ENCODE measurements around the gene RBM33.

RBM33 gene

DNA sequence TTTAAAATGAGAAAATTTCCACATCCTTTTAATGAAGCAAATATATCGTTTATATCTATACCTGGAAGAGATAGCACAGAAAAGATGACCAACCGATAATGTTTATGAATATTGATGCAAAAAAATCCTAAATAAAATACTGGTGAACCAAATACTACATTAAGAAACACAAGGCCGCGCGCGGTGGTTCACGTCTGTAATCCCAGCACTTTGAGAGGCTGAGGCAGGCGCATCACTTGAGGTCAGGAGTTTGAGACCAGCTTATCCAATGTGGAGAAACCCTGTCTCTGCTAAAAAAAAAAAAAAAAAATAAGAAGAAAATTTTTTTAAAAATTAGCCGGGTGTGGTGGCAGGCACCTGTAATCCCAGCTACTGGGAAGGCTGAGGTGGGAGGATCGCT is 142.0 kb downstream of the RBM33 start:
- DNase-seq, result no peak
- Mint-ChIP-seq H3K27ac (no peak overlapping the region), H3K36me3 (ENCODE audit: low read depth) (peaks cover 38% of the 10 kb centered on the region), H3K9me3 (peaks cover 5% of the 10 kb centered on the region), H3K27me3 (ENCODE audit: low read depth, poor library complexity) (peaks cover 48% of the 10 kb centered on the region), H3K4me3 (peak overlapping the region; percentile 71), H3K4me1 (peaks cover 7% of the 10 kb centered on the region)
- no peak for TF ChIP-seq CTCF (IDR thresholded peaks at IDR 0.05)

GRCh38 chr7:155787171-155787851 is 142.8 kb downstream of the RBM33 start:
- Mint-ChIP-seq H3K27me3 (ENCODE audit: low read depth, poor library complexity) (peaks cover 50% of the 10 kb centered on the region), H3K36me3 (ENCODE audit: low read depth) (peaks cover 29% of the 10 kb centered on the region), H3K27ac (no peak overlapping the region), H3K9me3 (peaks cover 9% of the 10 kb centered on the region), H3K4me3 (peak overlapping the region; percentile 76), H3K4me1 (peaks cover 6% of the 10 kb centered on the region)
- no peak for TF ChIP-seq CTCF (IDR thresholded peaks at IDR 0.05)
- peak; percentile 57 for DNase-seq

GRCh38 chr7:155788616-155789000 is 144.1 kb downstream of the RBM33 start:
- TF ChIP-seq CTCF (IDR thresholded peaks at IDR 0.05), result no peak
- Mint-ChIP-seq H3K27ac (no peak overlapping the region), H3K9me3 (peaks cover 9% of the 10 kb centered on the region), H3K4me3 (no peak overlapping the region), H3K27me3 (ENCODE audit: low read depth, poor library complexity) (peaks cover 46% of the 10 kb centered on the region), H3K36me3 (ENCODE audit: low read depth) (peaks cover 22% of the 10 kb centered on the region), H3K4me1 (peaks cover 6% of the 10 kb centered on the region)
- DNase-seq, result no peak

- Mint-ChIP-seq H3K4me1 (peaks cover 6% of the 10 kb centered on the region), H3K36me3 (ENCODE audit: low read depth) (peaks cover 16% of the 10 kb centered on the region), H3K4me3 (no peak overlapping the region), H3K9me3 (peaks cover 9% of the 10 kb centered on the region), H3K27me3 (ENCODE audit: low read depth, poor library complexity) (peaks cover 49% of the 10 kb centered on the region), H3K27ac (no peak overlapping the region)
- DNase-seq, result no peak
- TF ChIP-seq CTCF (IDR thresholded peaks at IDR 0.05), result no peak
These were observed 144.7 kb downstream of the RBM33 start for GRCh38 chr7:155789001-155789725.

- DNase-seq, result no peak
- Mint-ChIP-seq H3K4me3 (no peak overlapping the region), H3K27ac (peak overlapping the region; percentile 41), H3K36me3 (ENCODE audit: low read depth) (peaks cover 4% of the 10 kb centered on the region), H3K9me3 (peaks cover 9% of the 10 kb centered on the region), H3K4me1 (peaks cover 6% of the 10 kb centered on the region), H3K27me3 (ENCODE audit: low read depth, poor library complexity) (peaks cover 56% of the 10 kb centered on the region)
- no peak for TF ChIP-seq CTCF (IDR thresholded peaks at IDR 0.05)
These were observed 146.2 kb downstream of the RBM33 start for GRCh38 chr7:155790666-155791065.

Measured in nephron progenitor cell (in vitro differentiated cells).